Measurements from ENCODE around the gene PDSS1. TPM values are rescaled to one million over a fixed set of nuclear protein-coding genes. Genes with fewer than 3 reads are reported as not detected.

PDSS1 gene
- total and polyA plus RNA-seq, 4 experiments from 2014 or later: 2.5 to 4.5 (median 3.2) TPM

GRCh38 chr10:26706936-26707335, 9.4 kb downstream of the PDSS1 start:
- Mint-ChIP-seq H3K4me3 (no peak overlapping the region), H3K9me3 (no peaks in the 10 kb centered on the region), H3K4me1 (peaks cover 0 to 4% (median 2%) of the 10 kb centered on the region in 4 donors), H3K27me3 (no peaks in the 10 kb centered on the region), H3K27ac (no peak overlapping the region), H3K36me3 (peaks cover 33 to 34% of the 10 kb centered on the region in 2 donors)
- intact Hi-C loops (cut with micrococcal nuclease): no loop called here
- ChIA-PET CTCF (ENCODE audit: partially characterized antibody) (interaction anchor here (1.0 kb wide), 1 partner anchor 19 kb away, joined by 5 read pairs; no protein-coding TSS in a partner anchor), POLR2A (ENCODE audit: partially characterized antibody) (no interaction called here)
- H3K4me1 ChIP-seq (ENCODE audit: insufficient read depth, low read length): no peaks in the 10 kb centered on the region
- H3K27me3 ChIP-seq (ENCODE audit: insufficient read depth, low read length): no peaks in the 10 kb centered on the region
- no peak overlapping the region for H3K27ac ChIP-seq (ENCODE audit: low read depth, low read length)
- H3K4me3 ChIP-seq (ENCODE audit: low read length in 2 of 2): no peak overlapping the region
- no peak for DNase-seq
- H3K36me3 ChIP-seq (ENCODE audit: insufficient read depth, low read length): peaks cover 6% of the 10 kb centered on the region
- no peaks in the 10 kb centered on the region for H3K9me3 ChIP-seq (ENCODE audit: control insufficient read depth in 1 of 2, low read length in 2 of 2)

- Mint-ChIP-seq H3K27me3 (no peaks in the 10 kb centered on the region), H3K36me3 (peaks cover 35 to 40% of the 10 kb centered on the region in 2 donors), H3K27ac (no peak overlapping the region), H3K9me3 (no peaks in the 10 kb centered on the region), H3K4me1 (no peaks in the 10 kb centered on the region), H3K4me3 (no peak overlapping the region)
- Histone ChIP-seq H3K9me3 (ENCODE audit: control insufficient read depth in 1 of 2, low read length in 2 of 2) (no peaks in the 10 kb centered on the region), H3K36me3 (ENCODE audit: insufficient read depth, low read length) (peaks cover 6% of the 10 kb centered on the region), H3K4me1 (ENCODE audit: insufficient read depth, low read length) (no peaks in the 10 kb centered on the region), H3K27me3 (ENCODE audit: insufficient read depth, low read length) (no peaks in the 10 kb centered on the region), H3K27ac (ENCODE audit: low read depth, low read length) (no peak overlapping the region), H3K4me3 (ENCODE audit: low read length in 2 of 2) (no peak overlapping the region)
- no peak for DNase-seq
- CTCF ChIA-PET (ENCODE audit: partially characterized antibody): interaction anchor here (0.5 kb wide), 1 partner anchor 158 kb away, joined by 3 read pairs; no protein-coding TSS in a partner anchor
- POLR2A ChIA-PET (ENCODE audit: partially characterized antibody): no interaction called here
- intact Hi-C loops (cut with micrococcal nuclease): no loop called here
Measured at GRCh38 chr10:26711324-26711723, 13.8 kb downstream of the PDSS1 start.

GRCh38 chr10:26714415-26715136, 17.1 kb downstream of the PDSS1 start:
- no peak for DNase-seq
- H3K4me3 ChIP-seq (ENCODE audit: low read length in 2 of 2): no peak overlapping the region
- H3K4me1 Mint-ChIP-seq: no peaks in the 10 kb centered on the region
- CTCF ChIA-PET (ENCODE audit: partially characterized antibody): interaction anchor here (1.3 to 5.2 kb wide), 3 partner anchors 13 to 380 kb away, joined by 3 to 26 read pairs (median 7); no protein-coding TSS in a partner anchor
- intact Hi-C loops (cut with micrococcal nuclease): no loop called here
- POLR2A ChIA-PET (ENCODE audit: partially characterized antibody): no interaction called here
- H3K36me3 ChIP-seq (ENCODE audit: insufficient read depth, low read length): no peaks in the 10 kb centered on the region
- H3K27ac ChIP-seq (ENCODE audit: low read depth, low read length): no peak overlapping the region
- H3K27ac Mint-ChIP-seq: peak overlapping the region in 2 of 7 donors; percentile 16 to 36
- no peaks in the 10 kb centered on the region for H3K9me3 ChIP-seq (ENCODE audit: control insufficient read depth in 1 of 2, low read length in 2 of 2)
- H3K27me3 Mint-ChIP-seq: no peaks in the 10 kb centered on the region
- no peaks in the 10 kb centered on the region for H3K9me3 Mint-ChIP-seq
- H3K4me1 ChIP-seq (ENCODE audit: insufficient read depth, low read length): no peaks in the 10 kb centered on the region
- H3K36me3 Mint-ChIP-seq: peaks cover 15 to 26% of the 10 kb centered on the region in 2 donors
- no peaks in the 10 kb centered on the region for H3K27me3 ChIP-seq (ENCODE audit: insufficient read depth, low read length)
- H3K4me3 Mint-ChIP-seq: no peak overlapping the region

DNA sequence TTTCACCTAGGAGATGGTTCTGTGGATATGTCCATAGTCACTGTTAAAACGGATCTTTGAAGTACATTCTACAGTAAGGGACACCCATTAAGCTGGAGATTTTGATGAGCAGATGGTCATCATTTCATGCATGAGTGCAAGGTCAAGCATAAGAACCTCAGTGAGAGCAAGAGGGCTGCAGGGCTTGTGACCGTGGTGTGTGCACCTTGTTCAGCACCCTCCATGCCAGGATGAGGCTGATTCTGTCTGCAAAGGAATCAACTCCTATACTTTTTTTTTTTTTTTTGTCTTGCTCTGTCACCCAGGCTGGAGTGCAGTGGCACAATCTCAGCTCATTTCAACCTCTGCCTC, 17.6 kb downstream of the PDSS1 start:
- CTCF ChIA-PET (ENCODE audit: partially characterized antibody): interaction anchor here (1.3 to 5.2 kb wide), 3 partner anchors 12 to 380 kb away, joined by 3 to 26 read pairs (median 7); no protein-coding TSS in a partner anchor
- intact Hi-C loops (cut with micrococcal nuclease): no loop called here
- no peaks in the 10 kb centered on the region for H3K36me3 ChIP-seq (ENCODE audit: insufficient read depth, low read length)

DNA sequence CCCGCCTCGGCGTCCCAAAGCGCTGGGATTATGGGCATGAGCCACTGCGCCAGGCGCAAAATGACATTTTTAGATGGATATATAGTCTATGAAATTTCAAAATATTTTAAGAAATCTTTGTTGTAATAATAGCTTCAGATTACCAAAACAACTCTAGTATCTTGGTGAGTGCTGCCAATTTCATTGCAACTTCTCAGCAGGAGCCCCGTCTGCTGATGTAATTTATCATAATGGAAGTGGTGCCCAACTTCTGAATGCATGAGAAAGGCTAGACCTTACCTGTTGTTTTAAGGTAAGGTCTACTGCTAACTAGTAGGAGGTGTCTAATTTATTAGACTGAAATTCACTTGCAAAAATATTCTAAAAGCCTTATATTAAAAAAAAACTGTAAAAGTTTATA, 20.0 kb downstream of the PDSS1 start:
- intact Hi-C loops (cut with micrococcal nuclease): no loop called here
- Histone ChIP-seq H3K27me3 (ENCODE audit: insufficient read depth, low read length) (no peaks in the 10 kb centered on the region), H3K27ac (ENCODE audit: low read depth, low read length) (no peak overlapping the region), H3K36me3 (ENCODE audit: insufficient read depth, low read length) (no peaks in the 10 kb centered on the region), H3K4me3 (ENCODE audit: low read length in 2 of 2) (no peak overlapping the region), H3K9me3 (ENCODE audit: control insufficient read depth in 1 of 2, low read length in 2 of 2) (no peaks in the 10 kb centered on the region), H3K4me1 (ENCODE audit: insufficient read depth, low read length) (peaks cover 16% of the 10 kb centered on the region)
- no peak overlapping the region for H3K4me3 Mint-ChIP-seq
- peaks cover 6 to 9% (median 8%) of the 10 kb centered on the region in 4 donors for H3K4me1 Mint-ChIP-seq
- no peak overlapping the region for H3K27ac Mint-ChIP-seq
- ChIA-PET CTCF (ENCODE audit: partially characterized antibody) (interaction anchor here (0.7 to 5.2 kb wide), 2 partner anchors 10 to 13 kb away, joined by 3 to 26 read pairs; no protein-coding TSS in a partner anchor), POLR2A (ENCODE audit: partially characterized antibody) (interaction anchor here (1.1 kb wide), 1 partner anchor 9 kb away, joined by 3 read pairs; no protein-coding TSS in a partner anchor)
- H3K36me3 Mint-ChIP-seq: peaks cover 16 to 29% of the 10 kb centered on the region in 2 donors
- H3K27me3 Mint-ChIP-seq: no peaks in the 10 kb centered on the region
- no peaks in the 10 kb centered on the region for H3K9me3 Mint-ChIP-seq
- DNase-seq: no peak

More for the DNA sequence above, 17.6 kb downstream of the PDSS1 start:
- POLR2A ChIA-PET (ENCODE audit: partially characterized antibody): no interaction called here
- H3K4me3 ChIP-seq (ENCODE audit: low read length in 2 of 2): no peak overlapping the region
- no peak overlapping the region for H3K27ac ChIP-seq (ENCODE audit: low read depth, low read length)
- H3K4me1 Mint-ChIP-seq: no peaks in the 10 kb centered on the region
- no peaks in the 10 kb centered on the region for H3K27me3 Mint-ChIP-seq
- peaks cover 16 to 25% of the 10 kb centered on the region in 2 donors for H3K36me3 Mint-ChIP-seq
- H3K9me3 ChIP-seq (ENCODE audit: control insufficient read depth in 1 of 2, low read length in 2 of 2): no peaks in the 10 kb centered on the region
- no peaks in the 10 kb centered on the region for H3K9me3 Mint-ChIP-seq
- no peak overlapping the region for H3K27ac Mint-ChIP-seq
- H3K27me3 ChIP-seq (ENCODE audit: insufficient read depth, low read length): no peaks in the 10 kb centered on the region
- H3K4me3 Mint-ChIP-seq: no peak overlapping the region
- H3K4me1 ChIP-seq (ENCODE audit: insufficient read depth, low read length): no peaks in the 10 kb centered on the region
- DNase-seq: no peak

DNA sequence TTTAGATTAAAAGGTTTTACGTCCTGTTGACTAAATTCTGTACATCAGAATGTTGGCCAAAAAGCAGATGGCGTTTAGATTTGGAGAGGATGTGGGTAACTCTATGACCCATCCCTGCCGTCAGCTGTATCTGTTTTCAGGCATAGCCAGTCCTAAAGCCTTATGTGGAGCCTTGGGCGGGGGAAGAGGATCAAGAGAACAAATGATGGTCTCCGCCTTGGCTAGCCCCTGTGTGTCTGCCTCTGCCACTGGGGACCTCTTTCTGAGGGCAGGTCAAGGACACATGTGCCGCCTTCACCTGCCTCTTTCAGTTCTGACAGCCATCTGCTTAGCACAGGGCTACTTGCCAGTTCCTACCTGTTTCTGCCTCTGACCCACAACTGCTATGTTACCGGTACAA, 24.1 kb downstream of the PDSS1 start:
- H3K9me3 Mint-ChIP-seq: no peaks in the 10 kb centered on the region
- H3K27ac Mint-ChIP-seq: peak overlapping the region; percentile 88 to 97 (median 94)
- Histone ChIP-seq H3K4me1 (ENCODE audit: insufficient read depth, low read length) (peaks cover 16% of the 10 kb centered on the region), H3K27ac (ENCODE audit: low read depth, low read length) (peak overlapping the region; percentile 28), H3K9me3 (ENCODE audit: control insufficient read depth in 1 of 2, low read length in 2 of 2) (no peaks in the 10 kb centered on the region), H3K4me3 (ENCODE audit: low read length in 2 of 2) (peak overlapping the region in 1 of 2 donors; percentile 7), H3K36me3 (ENCODE audit: insufficient read depth, low read length) (peaks cover 3% of the 10 kb centered on the region), H3K27me3 (ENCODE audit: insufficient read depth, low read length) (no peaks in the 10 kb centered on the region)
- DNase-seq: peak; percentile 64 to 82 (median 68)
- intact Hi-C loops (cut with micrococcal nuclease): no loop called here
- ChIA-PET CTCF (ENCODE audit: partially characterized antibody) (interaction anchor here (8.8 kb wide), 1 partner anchor 161 kb away, joined by 249 read pairs; no protein-coding TSS in a partner anchor), POLR2A (ENCODE audit: partially characterized antibody) (interaction anchor here (3.7 kb wide), 1 partner anchor 24 kb away, joined by 13 read pairs; the partner anchor contains the start of gene PDSS1)
- H3K36me3 Mint-ChIP-seq: peaks cover 20 to 28% of the 10 kb centered on the region in 2 donors
- peak overlapping the region in 7 of 8 donors; percentile 19 to 70 (median 53) for H3K4me3 Mint-ChIP-seq
- H3K27me3 Mint-ChIP-seq: no peaks in the 10 kb centered on the region
- peaks cover 8 to 14% (median 11%) of the 10 kb centered on the region in 4 donors for H3K4me1 Mint-ChIP-seq

- Histone ChIP-seq H3K9me3 (ENCODE audit: control insufficient read depth in 1 of 2, low read length in 2 of 2) (no peaks in the 10 kb centered on the region), H3K27ac (ENCODE audit: low read depth, low read length) (no peak overlapping the region), H3K36me3 (ENCODE audit: insufficient read depth, low read length) (peaks cover 3% of the 10 kb centered on the region), H3K27me3 (ENCODE audit: insufficient read depth, low read length) (no peaks in the 10 kb centered on the region), H3K4me3 (ENCODE audit: low read length in 2 of 2) (no peak overlapping the region), H3K4me1 (ENCODE audit: insufficient read depth, low read length) (peaks cover 16% of the 10 kb centered on the region)
- Mint-ChIP-seq H3K27me3 (no peaks in the 10 kb centered on the region), H3K36me3 (peaks cover 25 to 32% of the 10 kb centered on the region in 2 donors), H3K4me1 (peaks cover 8 to 14% (median 11%) of the 10 kb centered on the region in 4 donors), H3K27ac (peak overlapping the region in 4 of 7 donors; percentile 53 to 67 (median 64)), H3K4me3 (no peak overlapping the region), H3K9me3 (no peaks in the 10 kb centered on the region)
- intact Hi-C loops (cut with micrococcal nuclease): no loop called here
- DNase-seq: no peak
- POLR2A ChIA-PET (ENCODE audit: partially characterized antibody): interaction anchor here (3.7 kb wide), 1 partner anchor 26 kb away, joined by 13 read pairs; the partner anchor contains the start of gene PDSS1
- CTCF ChIA-PET (ENCODE audit: partially characterized antibody): interaction anchor here (1.0 to 8.8 kb wide), 2 partner anchors 58 to 159 kb away, joined by 3 to 249 read pairs; no protein-coding TSS in a partner anchor
Measured at GRCh38 chr10:26723016-26723415, 25.5 kb downstream of the PDSS1 start.
